SK-N-SH treated with all-trans-retinoic acid at 6 μM for 48 hours (cell line): Measurements from ENCODE around the gene REEP6.

Experiments used
- CSDC2 ChIP-seq: fragments of 250-450 bp; sonication (Bioruptor Pico); IDR thresholded peaks from 2 replicates; pipeline ENCODE4 v1.5.0; 2020; ENCODE audit warnings: mild to moderate bottlenecking, moderate library complexity
- TOX ChIP-seq: fragments of 250-450 bp; sonication (Bioruptor Pico); IDR thresholded peaks from 2 replicates; pipeline ENCODE4 v1.8.0; 2021; ENCODE audit warnings: mild to moderate bottlenecking, moderate library complexity, borderline replicate concordance

DNA sequence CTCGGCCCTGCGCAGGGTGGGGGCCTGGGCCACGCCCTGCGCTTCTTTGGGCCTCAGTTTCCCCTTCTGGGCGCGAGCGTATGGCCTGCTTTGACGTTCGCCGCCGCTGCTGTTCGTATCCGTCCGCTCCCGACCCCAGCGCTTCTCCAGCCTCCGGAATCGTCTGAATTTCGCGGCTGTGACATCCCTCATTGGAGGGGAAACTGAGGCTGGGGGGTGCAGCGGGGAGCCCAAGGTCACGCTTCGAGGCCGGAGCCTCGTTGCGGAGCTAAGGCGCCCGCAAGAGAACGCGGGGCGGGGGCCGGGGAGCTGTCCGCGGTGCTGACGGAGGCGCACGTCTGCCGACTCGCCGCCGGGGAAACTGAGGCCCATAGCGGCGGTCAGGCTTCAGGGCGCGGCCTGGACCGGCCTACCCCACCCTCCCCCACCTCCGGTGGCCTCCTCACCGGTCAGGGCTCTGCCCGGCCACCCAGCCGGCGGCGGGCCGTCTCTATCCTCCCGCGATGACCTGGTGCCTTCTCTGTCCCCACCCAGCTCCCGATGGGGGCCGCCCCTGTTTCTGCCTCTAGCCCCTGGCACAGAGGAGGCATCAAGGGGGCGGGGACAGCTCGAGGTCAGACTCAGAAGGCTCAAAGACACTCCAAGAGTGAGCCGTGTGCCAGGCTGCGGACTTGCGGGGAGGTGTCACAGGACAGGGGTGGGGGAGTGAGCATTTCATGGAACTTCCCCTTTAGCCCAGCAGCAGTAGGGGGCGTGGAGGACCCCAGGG lies 44.1 kb upstream of the REEP6 start:
- TF ChIP-seq TOX (CRISPR knock-in tag), result no peak
- no peak for TF ChIP-seq CSDC2 (CRISPR knock-in tag)
